Gastrocnemius medialis (tissue), 4 donors: ENCODE measurements around the gene RING1.

Source experiments
- CTCF ChIP-seq, 5 experiments: fragments of 450-650 bp in 3 of 5; fragments of 200-600 bp in 2 of 5; sonication (generic) in 2 of 5; IDR thresholded peaks in 4 of 5; conservative IDR thresholded peaks in 1 of 5; 1 replicate in 4 of 5; 2 replicates in 1 of 5; pipeline ENCODE4 v1.5.1; 2016 to 2019; ENCODE audit warnings: antibody characterized with exemption in 5 of 5, mild to moderate bottlenecking in 3 of 5, moderate library complexity in 3 of 5
- POLR2A ChIP-seq, 2 donors: fragments of 450-650 bp; IDR thresholded peaks; one replicate each; pipeline ENCODE4 v1.6.1; 2017; ENCODE audit warnings: antibody characterized with exemption in 2 of 2, mild to moderate bottlenecking in 2 of 2, moderate library complexity in 2 of 2

- TF ChIP-seq CTCF (IDR thresholded peaks at IDR 0.05 in 4 of 5, conservative IDR thresholded peaks at IDR 0.05 in 1 of 5), result no peak
- TF ChIP-seq POLR2A (IDR thresholded peaks at IDR 0.05), result no peak
These were observed 1.6 kb downstream of the RING1 start for GRCh38 chr6:33209856-33210255.
